ENCODE measurements around the gene IQSEC1.

IQSEC1 gene

GRCh38 chr3:13053893-13054292 is 19.3 kb downstream of the IQSEC1 start:
- no peak for DNase-seq (ENCODE audit: low read depth)
- no peak overlapping the region for H3K4me3 ChIP-seq (ENCODE audit: low read length)
- no peak for TF ChIP-seq CTCF (conservative IDR thresholded peaks at IDR 0.05; ENCODE audit: low read depth, low read length)

- DNase-seq (ENCODE audit: low read depth): no peak
- TF ChIP-seq CTCF (conservative IDR thresholded peaks at IDR 0.05; ENCODE audit: low read depth, low read length): no peak
- H3K4me3 ChIP-seq (ENCODE audit: low read length): no peak overlapping the region
Observed at GRCh38 chr3:13053420-13053819, 19.8 kb downstream of the IQSEC1 start.

DNA sequence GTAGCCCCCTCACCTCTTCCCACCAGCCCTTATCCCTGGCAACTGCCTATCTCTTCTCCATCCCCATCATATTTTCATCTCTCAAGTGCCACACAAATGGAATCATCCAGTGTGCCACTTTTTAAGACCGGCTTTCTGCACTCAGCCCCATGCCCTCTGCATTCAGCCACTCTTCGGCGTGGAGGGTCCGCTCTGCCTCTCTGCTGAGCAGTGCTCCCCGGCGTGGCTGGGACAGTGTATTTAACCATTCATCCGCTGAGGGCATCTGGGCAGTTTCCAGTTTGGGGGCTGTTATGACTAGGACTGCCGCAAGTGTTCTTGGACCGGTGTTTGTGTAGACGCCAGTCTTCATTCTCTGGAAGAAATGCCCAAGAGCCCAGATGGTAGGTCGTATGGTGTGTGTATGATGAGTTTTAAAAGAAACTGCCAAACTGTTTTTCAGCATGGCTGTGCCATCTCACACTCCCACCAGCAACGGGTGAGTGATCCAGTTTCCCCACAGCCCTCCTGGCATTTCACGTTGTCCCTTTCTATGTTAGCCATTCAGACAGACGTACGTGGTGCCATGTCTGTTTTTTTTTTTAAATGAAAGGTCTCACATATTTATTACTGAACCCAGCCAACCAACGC is 20.9 kb downstream of the IQSEC1 start:
- DNase-seq (ENCODE audit: low read depth): no peak
- no peak overlapping the region for H3K4me3 ChIP-seq (ENCODE audit: low read length)
- TF ChIP-seq CTCF (conservative IDR thresholded peaks at IDR 0.05; ENCODE audit: low read depth, low read length): no peak

DNA sequence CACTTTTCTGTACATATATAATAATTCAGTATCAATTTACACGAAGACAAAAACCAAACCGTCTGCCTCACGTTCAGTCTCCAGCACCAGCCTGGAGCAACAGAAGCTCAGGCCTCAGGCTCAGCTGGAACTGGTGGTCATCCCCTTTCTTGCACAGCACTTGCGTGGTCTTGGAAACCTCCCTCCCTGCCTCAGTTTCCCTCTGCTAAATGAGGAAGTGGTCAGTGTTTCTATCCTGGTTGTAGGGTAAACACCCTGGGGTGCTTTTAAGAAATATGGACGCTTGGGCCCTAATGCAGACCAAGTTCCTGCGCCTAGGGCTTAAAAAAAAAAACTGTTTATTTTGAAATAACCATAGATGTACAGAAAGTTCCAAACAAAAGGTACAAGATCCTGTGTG is 21.6 kb downstream of the IQSEC1 start:
- TF ChIP-seq CTCF (conservative IDR thresholded peaks at IDR 0.05; ENCODE audit: low read depth, low read length): no peak
- DNase-seq (ENCODE audit: low read depth): no peak
- no peak overlapping the region for H3K4me3 ChIP-seq (ENCODE audit: low read length)

- no peak overlapping the region for H3K4me3 ChIP-seq (ENCODE audit: low read length)
- DNase-seq (ENCODE audit: low read depth): no peak
- TF ChIP-seq CTCF (conservative IDR thresholded peaks at IDR 0.05; ENCODE audit: low read depth, low read length): no peak
Observed at GRCh38 chr3:13051066-13051465, 22.2 kb downstream of the IQSEC1 start.

DNA sequence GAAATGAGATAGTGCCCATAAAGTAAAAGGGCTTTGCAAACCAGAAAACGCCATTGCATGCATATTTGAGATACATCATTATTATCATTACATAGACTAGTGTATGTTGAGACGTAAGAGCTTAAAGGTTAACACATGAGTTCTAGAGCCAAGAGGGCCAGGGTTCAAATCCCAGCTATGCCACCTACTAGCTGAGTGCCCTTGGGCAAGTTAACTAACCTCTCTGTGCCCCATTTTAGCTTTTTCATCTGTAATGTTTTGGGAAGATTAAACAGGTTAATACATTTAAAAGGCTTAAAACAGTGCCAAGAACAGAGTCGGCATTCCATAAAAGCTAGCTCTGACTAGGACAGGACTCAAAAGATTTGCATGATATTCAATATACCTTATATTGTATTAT is 22.8 kb downstream of the IQSEC1 start:
- no peak for DNase-seq (ENCODE audit: low read depth)
- no peak for TF ChIP-seq CTCF (conservative IDR thresholded peaks at IDR 0.05; ENCODE audit: low read depth, low read length)
- H3K4me3 ChIP-seq (ENCODE audit: low read length): no peak overlapping the region

DNA sequence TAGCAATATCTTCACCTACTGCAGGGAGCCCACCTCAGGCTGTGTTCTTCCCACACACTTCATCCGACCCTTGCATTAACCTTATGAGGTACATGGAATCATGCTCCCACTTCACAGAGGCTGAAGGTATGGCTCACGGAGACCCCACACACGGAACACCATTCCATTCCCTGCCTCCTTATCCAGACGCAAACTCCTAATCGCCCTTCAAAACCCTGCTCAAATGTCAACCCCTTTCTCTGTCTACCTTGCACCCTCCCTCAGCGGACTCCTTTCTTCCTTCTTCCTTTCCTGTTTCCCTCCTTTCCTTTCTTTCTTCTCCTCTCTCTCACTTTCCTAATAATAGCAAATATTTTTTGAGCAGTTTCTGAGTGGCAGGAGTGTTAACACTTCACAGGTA is 23.8 kb downstream of the IQSEC1 start:
- TF ChIP-seq CTCF (conservative IDR thresholded peaks at IDR 0.05; ENCODE audit: low read depth, low read length): no peak
- no peak overlapping the region for H3K4me3 ChIP-seq (ENCODE audit: low read length)
- no peak for DNase-seq (ENCODE audit: low read depth)
